Stimulated activated CD8-positive, alpha-beta memory T cell treated with anti-CD3 and anti-CD28 coated beads, Interleukin-4, amount 100 ng/mL, for 1 hour (primary cell): Measurements from ENCODE around the gene CFAP126.
"Not testable (repeated sequence)": the region's sequence is repeated elsewhere in the genome, so short reads cannot be mapped to it uniquely, and the experiment has no call there.

ENCODE experiments used
- DNase-seq, 2 donors: peaks; one replicate each; pipeline ENCODE4 v3.0.0-alpha.2; 2020; ENCODE audit warnings: low read depth in 2 of 2, low spot score in 1 of 2

CFAP126 gene

DNA sequence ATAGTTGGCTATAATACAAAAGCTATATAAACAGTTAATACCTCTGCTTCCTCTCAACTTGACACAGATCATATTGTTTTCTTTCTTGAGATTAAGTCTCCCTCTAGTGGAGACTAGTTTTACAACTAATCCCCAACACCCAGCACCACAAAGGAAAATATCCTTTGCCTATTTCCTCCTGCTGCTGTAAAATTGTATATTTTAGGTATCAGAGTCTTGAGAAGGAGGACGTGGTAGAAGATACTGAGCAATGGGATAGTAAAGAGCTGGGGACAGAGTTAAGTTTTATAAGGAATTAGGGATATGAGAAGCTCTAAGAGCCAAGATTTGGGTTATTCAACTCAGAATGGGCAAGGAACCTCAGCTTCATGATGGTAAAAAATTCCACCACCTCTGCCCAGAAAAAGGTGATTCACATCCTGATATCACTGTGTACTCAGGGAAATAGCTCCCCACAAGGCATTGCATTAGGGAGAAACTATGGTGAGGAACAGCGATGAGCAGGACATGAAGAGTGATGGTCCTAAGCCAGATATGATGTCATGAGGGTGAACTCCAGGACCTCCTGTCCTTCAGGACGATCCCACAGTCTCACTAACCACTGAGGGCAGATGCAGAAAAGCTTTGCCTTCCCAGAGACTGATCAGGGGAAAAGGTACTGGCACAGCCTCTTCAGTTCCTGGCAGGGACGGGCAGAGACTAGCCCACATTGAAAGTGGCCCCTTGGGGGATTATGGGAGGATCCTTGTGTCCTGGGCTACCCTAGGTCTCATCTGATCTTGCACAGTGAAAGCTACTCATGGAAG is 14.7 kb upstream of the CFAP126 start:
- no peak for DNase-seq

DNA sequence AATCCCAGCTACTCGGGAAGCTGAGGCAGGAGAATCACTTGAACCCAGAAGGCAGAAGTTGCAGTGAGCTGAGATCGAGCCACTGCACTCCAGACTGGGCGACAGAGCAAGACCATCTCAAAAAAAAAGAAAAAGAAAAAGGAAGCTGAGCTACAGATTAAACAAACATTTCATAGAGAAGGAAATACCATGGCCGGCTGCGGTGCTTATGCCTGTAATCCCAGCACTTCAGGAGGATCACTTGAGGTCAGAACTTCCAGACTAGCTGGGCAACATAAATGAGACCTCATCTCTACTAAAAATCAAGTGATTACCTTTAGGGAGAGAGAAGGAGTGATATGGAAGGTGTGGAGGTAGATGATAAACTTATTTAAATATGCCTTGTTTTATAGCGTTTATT is 14.0 kb upstream of the CFAP126 start:
- no peak for DNase-seq

DNA sequence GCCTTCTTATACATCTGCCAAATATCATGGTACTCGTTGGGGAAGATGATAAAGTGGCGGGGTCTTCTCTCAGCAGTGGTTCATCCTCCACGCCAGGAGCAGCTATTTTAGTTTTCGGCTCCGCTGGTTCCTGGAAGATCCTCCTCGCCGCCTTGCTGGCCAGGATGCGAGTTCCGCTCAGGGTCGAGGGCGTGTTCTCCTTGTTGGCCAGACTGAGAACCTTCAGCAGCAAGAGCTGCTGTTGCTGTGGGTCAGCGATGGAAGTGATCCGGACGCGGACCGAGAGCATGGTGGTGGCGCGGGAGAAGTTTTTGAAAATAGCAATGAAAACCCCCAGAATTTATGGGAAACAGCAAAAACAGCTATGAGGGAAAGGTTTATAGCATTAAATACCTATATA is 11.4 kb upstream of the CFAP126 start:
- no peak for DNase-seq

DNA sequence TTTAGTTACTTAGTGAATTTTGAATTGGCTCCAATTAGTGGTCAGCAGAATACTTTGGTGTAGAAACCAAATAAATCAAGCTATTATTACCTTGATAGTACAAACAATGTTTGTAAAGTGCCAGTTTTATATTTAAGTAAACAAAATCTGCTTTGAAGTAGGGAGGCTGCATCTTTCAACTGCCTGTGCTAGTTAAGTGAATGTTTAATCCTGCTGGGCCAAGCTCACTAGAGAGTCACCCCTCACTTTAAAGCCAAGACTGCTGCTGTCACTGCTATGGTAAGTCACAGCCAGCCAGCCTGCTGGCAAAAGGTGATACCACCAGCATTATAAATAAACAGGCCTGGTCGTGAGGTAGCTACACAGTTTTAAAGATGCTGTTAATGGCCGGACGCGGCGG is 10.3 kb upstream of the CFAP126 start:
- no peak for DNase-seq

DNA sequence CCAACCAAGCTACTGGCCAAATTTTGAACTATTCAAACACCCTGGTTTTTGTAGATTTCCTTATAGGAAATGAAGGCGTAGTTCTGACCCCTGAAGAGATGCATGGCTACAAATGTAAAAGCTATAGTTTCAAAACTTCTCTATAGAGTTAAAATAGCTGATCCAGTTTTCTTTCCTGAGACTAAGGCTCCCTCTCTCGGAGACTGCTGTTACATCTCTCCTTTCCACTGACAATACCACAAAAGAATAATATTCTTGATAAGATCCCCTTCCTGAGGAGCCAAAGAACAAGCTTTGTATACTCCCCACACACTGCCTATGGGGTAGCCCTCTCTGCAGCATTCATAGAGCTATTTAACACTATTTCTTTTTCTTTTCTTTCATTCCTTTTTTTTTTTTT is 6.7 kb upstream of the CFAP126 start:
- no peak for DNase-seq

DNA sequence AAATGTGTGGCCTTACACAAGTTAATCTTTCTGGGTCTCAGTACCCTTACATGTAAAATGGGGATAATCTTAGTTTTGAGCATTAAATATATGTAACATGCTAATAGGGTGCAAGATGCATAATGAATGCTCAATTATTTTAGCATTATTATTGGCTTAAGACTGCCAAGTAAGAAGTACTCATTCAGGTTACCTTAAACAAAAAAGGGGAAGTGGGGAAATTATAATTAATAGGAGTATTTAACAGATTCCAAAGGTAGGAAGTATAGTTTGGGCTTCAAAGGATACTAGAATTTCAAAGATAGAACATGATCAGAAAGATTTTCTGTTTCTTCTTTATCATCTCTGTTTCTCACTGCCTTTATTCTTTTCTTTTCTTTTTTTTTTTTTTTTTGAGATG is 5.8 kb upstream of the CFAP126 start:
- DNase-seq: no peak

DNA sequence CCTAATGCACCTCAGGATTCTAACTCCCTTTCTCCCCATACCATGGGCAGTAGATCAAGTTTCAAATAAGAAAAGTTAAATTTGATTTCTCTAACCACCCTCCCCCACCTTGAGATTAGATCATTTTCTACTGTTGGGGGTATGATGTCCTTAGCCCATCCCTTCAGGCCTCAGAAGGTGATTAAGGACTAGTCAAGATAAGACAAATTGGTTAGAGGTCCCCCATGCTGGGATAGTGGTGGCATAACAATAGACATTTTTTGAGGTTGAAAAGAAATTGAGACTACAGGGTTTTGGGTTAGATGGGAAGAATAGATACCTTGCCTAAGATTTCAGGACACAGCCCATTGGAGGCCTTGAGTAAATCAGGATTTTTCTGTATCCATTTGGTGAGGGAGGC is 2.5 kb downstream of the CFAP126 start:
- DNase-seq: no peak

DNA sequence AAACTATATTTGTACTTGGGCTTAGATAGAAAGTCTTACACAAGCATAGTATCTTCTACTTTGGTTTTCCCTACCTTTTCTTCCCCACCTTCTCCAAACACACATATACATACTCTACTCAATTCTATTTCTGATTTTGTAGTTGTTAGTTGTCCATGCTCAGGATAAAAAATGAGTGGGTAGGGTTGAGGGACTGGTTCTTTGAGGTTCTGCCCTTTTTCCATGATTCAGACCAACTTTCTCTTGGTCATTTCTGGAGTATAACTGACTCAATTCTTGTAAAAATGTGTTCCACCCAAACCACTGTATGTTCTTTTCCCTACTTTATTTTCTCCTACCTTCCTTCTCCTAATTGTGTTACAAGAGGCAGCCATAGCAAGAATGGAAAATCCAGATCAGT is 3.3 kb downstream of the CFAP126 start:
- DNase-seq: no peak

DNA sequence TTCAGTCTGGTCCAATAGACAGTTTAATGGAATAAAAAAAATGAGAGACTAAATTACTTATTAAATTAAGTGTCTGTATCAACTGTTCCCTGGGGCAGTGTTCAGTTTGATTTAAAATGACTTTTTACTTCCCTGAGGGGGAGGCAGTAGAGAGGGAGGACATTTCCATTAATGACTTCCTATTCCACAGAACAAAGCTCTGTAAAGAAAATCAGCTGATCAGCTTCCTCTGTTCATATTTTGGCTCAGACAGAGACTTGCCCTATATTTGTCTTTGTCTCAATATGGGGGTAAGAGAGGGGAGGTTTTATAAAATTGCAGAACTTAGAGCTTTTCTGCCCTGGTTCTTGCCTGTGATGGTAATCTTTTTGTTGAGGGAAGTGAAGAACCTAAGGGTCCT is 8.4 kb downstream of the CFAP126 start:
- DNase-seq: no peak

DNA sequence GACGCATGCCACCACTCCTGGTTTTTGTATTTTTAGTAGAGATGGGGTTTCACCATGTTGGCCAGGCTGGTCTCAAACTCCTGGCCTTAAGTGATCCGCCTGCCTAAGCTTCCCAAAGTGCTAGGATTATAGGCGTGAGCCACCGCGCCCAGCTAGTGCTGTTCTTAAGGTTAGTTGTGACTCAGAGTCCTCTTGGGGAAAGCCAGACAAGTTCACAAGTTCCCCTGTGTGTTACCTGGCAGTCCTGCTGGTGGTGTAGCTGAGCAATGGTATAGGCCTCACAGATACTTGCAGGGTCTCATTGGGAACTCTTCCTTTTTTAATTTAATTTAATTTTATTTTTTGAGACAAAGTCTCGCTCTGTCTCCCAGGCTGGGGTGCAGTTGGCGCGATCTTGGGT is 10.6 kb downstream of the CFAP126 start:
- DNase-seq: no peak

DNA sequence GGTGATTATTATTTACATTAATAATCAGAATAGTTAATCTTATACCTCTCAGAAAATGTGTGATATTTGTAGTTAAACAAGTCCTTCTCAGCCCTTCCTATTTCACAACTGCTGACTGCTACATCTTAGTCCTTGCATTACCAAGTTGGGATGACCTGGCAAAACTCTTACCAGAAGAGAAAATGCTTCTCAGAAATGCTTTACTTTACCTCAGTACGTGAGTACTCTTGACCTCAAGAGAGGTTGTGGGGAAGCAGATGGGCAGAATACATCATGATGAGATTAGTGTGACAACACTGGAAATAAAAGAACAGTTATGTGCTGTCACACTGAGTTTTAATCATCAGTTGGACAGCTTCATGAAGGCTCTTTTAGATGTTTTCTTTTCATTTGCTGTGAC is 16.2 kb downstream of the CFAP126 start:
- DNase-seq: no peak

DNA sequence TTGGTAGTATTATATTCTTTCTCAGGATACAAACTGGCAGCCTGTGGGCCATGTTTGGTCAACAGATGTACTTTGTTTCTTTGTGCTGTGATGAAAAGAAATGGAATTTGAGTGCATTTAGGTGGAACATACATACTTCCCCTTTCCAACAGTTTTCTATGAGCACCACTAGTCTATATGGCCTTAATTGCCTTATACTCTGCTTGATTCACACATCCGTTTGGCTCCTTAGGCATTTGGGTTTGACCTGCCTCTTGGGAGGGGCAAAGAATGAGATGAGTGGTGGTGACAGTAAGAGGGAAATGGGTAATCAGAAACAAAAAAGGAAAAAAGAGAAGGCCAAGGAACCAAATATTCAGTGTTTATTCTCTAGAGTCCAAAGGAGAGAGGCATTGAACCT is 17.0 kb downstream of the CFAP126 start:
- no peak for DNase-seq

DNA sequence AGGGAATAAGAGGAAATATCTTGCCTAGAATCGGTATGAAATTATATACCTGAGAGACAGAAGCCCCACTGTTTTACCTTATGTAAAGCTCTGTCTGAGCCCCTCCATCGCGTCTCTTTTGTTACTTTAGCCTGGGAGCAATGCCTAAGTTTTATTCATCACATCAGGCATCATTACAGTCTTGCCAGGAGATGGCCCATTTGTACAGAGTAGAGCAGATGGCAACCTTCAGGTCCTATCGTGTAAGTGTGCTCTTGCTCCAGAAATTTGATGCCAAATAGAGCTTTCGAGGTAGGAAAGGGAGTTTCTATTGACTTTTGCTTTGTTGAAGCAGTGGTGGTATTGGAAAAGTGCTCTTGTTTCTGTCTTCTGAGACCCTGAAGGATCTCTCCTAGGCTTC is 24.9 kb downstream of the CFAP126 start:
- no peak for DNase-seq

DNA sequence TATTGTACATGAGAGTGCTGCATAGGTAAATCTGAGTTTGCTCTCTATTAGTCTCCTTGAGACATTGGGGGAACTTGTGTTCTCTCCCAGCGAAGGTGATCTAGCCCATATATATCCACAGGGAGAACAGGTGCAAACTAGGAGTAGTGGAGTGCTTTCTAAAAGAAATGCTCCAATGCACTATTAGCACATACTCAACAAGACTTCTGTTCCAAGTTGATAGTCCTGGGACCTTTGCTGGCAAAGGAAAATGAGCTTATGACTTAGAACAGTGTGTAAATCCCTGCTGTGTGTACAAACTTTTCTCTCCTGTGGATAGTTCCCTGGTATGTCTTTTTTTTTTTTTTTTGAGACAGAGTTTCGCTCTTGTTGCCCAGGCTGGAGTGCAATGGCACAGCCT is 25.5 kb downstream of the CFAP126 start:
- no peak for DNase-seq

DNA sequence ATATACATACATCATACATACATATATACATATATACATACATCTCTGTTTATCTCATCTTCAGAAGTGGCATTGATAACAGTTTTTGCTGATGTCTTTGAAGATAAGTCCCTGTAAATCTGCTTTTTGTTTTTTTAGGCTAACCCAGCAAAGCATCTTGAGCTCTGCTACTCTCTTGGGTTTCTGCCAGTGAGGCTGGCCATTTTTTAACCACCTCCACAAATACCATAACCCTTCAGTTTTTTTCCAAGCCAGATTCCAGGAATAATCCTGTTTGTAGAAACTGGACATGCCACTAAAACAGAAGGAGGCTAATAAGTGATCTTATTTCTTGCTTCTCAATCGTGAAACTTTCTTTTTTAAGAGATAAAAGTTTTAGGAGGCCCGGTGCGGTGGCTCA is 31.9 kb downstream of the CFAP126 start:
- no peak for DNase-seq

DNA sequence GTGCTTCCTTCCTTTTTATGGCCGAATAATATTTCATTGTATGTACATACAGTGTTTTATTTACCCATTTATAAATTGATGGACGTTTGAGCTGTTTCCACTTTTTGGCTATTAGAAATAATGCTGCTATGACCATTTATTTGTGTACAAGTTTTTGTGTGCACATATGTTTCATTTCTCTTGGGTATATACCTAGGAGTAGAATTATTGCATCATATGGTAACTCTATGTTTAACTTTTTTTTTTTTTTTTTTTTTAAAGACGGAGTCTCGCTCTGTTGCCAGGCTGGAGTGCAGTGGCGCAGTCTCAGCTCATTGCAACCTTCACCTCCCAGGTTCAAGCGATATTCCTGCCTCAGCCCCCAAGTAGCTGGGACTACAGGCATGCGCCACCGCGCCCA is 34.5 kb downstream of the CFAP126 start:
- DNase-seq: no peak

DNA sequence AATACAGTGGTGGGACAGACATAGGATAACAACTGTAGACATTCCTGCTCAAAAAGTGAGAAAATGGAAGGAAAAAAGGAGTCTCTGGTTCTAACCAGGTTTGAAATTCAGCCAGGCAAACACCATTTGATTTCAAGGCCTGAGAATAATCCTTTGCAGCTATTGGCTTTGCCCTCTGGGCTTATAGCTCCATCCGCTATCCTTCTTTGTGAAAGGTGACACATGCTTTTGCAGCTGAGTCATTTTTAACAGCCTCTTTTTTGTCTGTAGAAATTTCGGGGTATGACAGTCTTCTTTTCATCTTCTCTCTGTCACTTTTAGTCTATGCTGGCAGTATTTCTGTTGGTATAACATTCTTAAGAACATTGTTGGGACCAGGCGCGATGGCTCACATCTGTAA is 37.3 kb downstream of the CFAP126 start:
- DNase-seq: no peak

DNA sequence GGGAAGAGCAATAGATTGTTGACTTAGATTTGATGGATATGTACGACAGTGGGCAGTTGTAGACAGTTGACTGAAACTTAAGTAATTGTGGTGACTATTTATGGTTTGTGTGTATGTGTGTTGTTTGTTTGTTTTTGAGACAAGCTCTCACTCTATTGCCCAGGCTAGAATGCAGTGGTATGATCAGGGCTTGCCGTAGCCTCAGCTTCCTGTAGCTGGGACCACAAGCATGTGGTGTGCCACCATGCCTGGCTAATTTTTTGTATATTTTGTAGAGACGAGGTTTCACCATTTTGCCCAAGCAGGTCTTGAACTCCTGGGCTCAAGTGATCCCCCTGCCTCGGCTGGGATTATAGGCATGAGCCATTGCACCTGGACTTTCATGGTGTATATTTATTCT is 43.7 kb downstream of the CFAP126 start:
- no peak for DNase-seq

DNA sequence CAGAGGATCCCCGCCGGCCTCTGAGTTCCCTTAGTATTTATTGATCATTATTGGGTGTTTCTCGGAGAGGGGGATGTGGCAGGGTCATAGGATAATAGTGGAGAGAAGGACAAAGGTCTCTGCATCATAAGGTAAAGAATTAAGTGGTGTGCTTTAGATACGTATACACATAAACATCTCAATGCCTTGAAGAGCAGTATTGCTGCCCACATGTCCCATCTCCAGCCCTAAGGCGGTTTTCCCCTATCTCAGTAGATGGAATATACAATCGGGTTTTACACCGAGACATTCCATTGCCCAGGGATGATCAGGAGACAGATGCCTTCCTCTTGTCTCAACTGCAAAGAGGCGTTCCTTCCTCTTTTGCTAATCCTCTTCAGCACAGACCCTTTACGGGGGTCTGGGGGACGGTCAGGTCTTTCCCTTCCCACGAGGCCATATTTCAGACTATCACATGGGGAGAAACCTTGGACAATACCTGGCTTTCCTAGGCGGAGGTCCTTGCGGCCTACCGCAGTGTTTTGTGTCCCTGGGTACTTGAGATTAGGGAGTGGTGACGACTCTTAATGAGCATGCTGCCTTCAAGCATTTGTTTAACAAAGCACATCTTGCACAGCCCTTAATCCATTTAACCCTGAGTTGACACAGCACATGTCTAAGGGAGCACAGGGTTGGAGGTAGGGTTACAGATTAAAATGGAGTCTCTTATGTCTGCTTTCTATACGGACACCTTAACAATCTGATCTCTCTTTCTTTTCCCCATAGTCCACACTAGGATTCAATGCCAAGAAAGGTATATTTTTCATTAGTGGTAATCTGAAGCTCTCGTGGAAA is 51.6 kb downstream of the CFAP126 start:
- DNase-seq: not testable (repeated sequence)
